TTC549 (cell line): ENCODE results near the gene PER2.

Experiments
- FAIRE-seq: peaks from 2 replicates; lab custom pipeline; 2012; peaks lifted over from hg19 to GRCh38; lab: Jason Lieb, UNC

PER2 gene

GRCh38 chr2:238228700-238229099, 59.7 kb downstream of the PER2 start:
- no peak for FAIRE-seq

- FAIRE-seq = no peak
Observed at GRCh38 chr2:238227587-238228032, 60.8 kb downstream of the PER2 start.

GRCh38 chr2:238226698-238227586, 61.5 kb downstream of the PER2 start:
- FAIRE-seq = no peak

- no peak for FAIRE-seq
Observed at GRCh38 chr2:238225911-238226697, 62.3 kb downstream of the PER2 start.

GRCh38 chr2:238225121-238225520, 63.3 kb downstream of the PER2 start:
- FAIRE-seq = no peak

GRCh38 chr2:238224356-238225035, 63.9 kb downstream of the PER2 start:
- no peak for FAIRE-seq

- FAIRE-seq = no peak
Observed at GRCh38 chr2:238220892-238221521, 67.4 kb downstream of the PER2 start.

GRCh38 chr2:238220274-238220891, 68.0 kb downstream of the PER2 start:
- no peak for FAIRE-seq

GRCh38 chr2:238216651-238217184, 71.7 kb downstream of the PER2 start:
- FAIRE-seq = no peak

- no peak for FAIRE-seq
Observed at GRCh38 chr2:238207006-238207405, 81.4 kb downstream of the PER2 start.

- no peak for FAIRE-seq
Observed at GRCh38 chr2:238203973-238204683, 84.3 kb downstream of the PER2 start.

- FAIRE-seq = no peak
Observed at GRCh38 chr2:238203094-238203972, 85.1 kb downstream of the PER2 start, which contains the start of gene ILKAP. ILKAP (minus strand) TSS chr2:238203695; CDS start chr2:238203553, 142 bp downstream.

- no peak for FAIRE-seq
Observed at GRCh38 chr2:238202326-238203093, 85.9 kb downstream of the PER2 start.
